IMR-90 (cell line): Measurements from ENCODE around the gene ABCA3.

Source experiments
- BHLHE40 ChIP-seq: fragments of 150-350 bp; IDR thresholded peaks from 2 replicates; pipeline ENCODE4 v1.6.1; 2016; ENCODE audit warnings: mild to moderate bottlenecking, low read depth, low read length
- CEBPB ChIP-seq: IDR thresholded peaks from 2 replicates; pipeline ENCODE4 v1.6.1; 2012; ENCODE audit warnings: low read depth, low read length, improper control_type of control experiment
- MAFK ChIP-seq: IDR thresholded peaks from 2 replicates; pipeline ENCODE4 v1.6.1; 2012; ENCODE audit warnings: low read depth, low read length, improper control_type of control experiment
- MAZ ChIP-seq: IDR thresholded peaks from 2 replicates; pipeline ENCODE4 v1.6.1; 2012; ENCODE audit warnings: low read depth, mild to moderate bottlenecking, low read length, improper control_type of control experiment, moderate library complexity, borderline replicate concordance
- MXI1 ChIP-seq: IDR thresholded peaks from 2 replicates; pipeline ENCODE4 v1.6.1; 2012; ENCODE audit warnings: low read depth, mild to moderate bottlenecking, low read length, moderate library complexity, borderline replicate concordance
- POLR2A ChIP-seq: IDR thresholded peaks from 2 replicates; pipeline ENCODE4 v1.6.1; 2012; ENCODE audit warnings: mild to moderate bottlenecking, low read depth, low read length
- RAD21 ChIP-seq: IDR thresholded peaks from 2 replicates; pipeline ENCODE4 v1.6.1; 2012; ENCODE audit warnings: low read length, improper control_type of control experiment
- RCOR1 ChIP-seq: IDR thresholded peaks from 2 replicates; pipeline ENCODE4 v1.6.1; 2012; ENCODE audit warnings: mild to moderate bottlenecking, low read length, improper control_type of control experiment; ENCODE audit not compliant: insufficient replicate concordance
- RFX5 ChIP-seq: IDR thresholded peaks from 2 replicates; pipeline ENCODE4 v1.8.0; 2012; ENCODE audit warnings: low read depth, mild to moderate bottlenecking, low read length, moderate library complexity
- SMC3 ChIP-seq: fragments of 150-350 bp; IDR thresholded peaks from 2 replicates; pipeline ENCODE4 v1.6.1; 2016; ENCODE audit warnings: low read depth, mild to moderate bottlenecking, antibody characterized with exemption, low read length, moderate library complexity
- TF ChIP-seq, protein P1 (sequence below): conservative IDR thresholded peaks from 2 replicates; pipeline ENCODE4 v1.5.1; 2012; ENCODE audit warnings: mild to moderate bottlenecking, low read depth, low read length, improper control_type of control experiment

DNA sequence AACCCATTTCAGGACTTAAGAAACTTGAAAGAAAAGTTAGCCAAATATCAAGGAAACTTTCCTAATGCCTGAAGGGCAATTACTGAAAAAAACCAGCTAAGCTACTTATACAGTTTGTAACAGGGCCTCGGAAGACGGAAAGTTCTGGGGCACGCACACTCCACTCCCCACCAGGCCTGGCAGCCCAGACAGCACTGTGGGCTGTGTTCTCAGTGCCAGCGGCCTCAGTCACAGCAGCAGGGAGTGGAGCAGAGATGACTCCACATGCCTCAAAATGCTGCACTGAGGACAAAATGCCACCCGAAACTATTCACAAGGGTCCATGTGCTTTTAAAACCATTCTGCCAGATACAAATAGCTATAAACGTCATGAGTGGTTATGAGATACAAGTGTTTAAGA is 82.8 kb downstream of the ABCA3 start:
- TF ChIP-seq RCOR1 (no peak), CEBPB (no peak), POLR2A (no peak), RAD21 (no peak), MAZ (no peak), MAFK (no peak), BHLHE40 (no peak), RFX5 (no peak), MXI1 (no peak), SMC3 (no peak)
- TF ChIP-seq, protein P1, sequence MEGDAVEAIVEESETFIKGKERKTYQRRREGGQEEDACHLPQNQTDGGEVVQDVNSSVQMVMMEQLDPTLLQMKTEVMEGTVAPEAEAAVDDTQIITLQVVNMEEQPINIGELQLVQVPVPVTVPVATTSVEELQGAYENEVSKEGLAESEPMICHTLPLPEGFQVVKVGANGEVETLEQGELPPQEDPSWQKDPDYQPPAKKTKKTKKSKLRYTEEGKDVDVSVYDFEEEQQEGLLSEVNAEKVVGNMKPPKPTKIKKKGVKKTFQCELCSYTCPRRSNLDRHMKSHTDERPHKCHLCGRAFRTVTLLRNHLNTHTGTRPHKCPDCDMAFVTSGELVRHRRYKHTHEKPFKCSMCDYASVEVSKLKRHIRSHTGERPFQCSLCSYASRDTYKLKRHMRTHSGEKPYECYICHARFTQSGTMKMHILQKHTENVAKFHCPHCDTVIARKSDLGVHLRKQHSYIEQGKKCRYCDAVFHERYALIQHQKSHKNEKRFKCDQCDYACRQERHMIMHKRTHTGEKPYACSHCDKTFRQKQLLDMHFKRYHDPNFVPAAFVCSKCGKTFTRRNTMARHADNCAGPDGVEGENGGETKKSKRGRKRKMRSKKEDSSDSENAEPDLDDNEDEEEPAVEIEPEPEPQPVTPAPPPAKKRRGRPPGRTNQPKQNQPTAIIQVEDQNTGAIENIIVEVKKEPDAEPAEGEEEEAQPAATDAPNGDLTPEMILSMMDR: no peak
